Subcutaneous abdominal adipose tissue (tissue), 5 donors: ENCODE data around the gene RNF150.
"Not testable (repeated sequence)": the region's sequence is repeated elsewhere in the genome, so short reads cannot be mapped to it uniquely, and the experiment has no call there.

Experiments
- H3K27ac ChIP-seq: one replicate; pipeline ENCODE4 v1.7.0; 2013; ENCODE audit warnings: low read depth, mild to moderate bottlenecking, inconsistent platforms, low read length, moderate library complexity
- H3K27me3 ChIP-seq, 5 donors: one replicate each; pipeline ENCODE4 v1.7.0; 2013; ENCODE audit warnings: low read length in 5 of 5, inconsistent platforms in 1 of 5; ENCODE audit not compliant: control insufficient read depth in 5 of 5, insufficient read depth in 4 of 5
- H3K36me3 ChIP-seq, 5 donors: one replicate each; pipeline ENCODE4 v1.7.0; 2013; ENCODE audit warnings: low read length in 5 of 5; ENCODE audit not compliant: control insufficient read depth in 5 of 5, insufficient read depth in 5 of 5
- H3K4me1 ChIP-seq, 5 donors: one replicate each; pipeline ENCODE4 v1.7.0; 2013; ENCODE audit warnings: low read length in 5 of 5, mild to moderate bottlenecking in 3 of 5, moderate library complexity in 1 of 5; ENCODE audit not compliant: control insufficient read depth in 5 of 5, insufficient read depth in 5 of 5
- H3K4me3 ChIP-seq, 5 donors: one replicate each; pipeline ENCODE4 v1.7.0; 2013; ENCODE audit warnings: low read length in 5 of 5, low read depth in 1 of 5
- H3K9ac ChIP-seq, 5 donors: one replicate each; pipeline ENCODE4 v1.7.0; 2013; ENCODE audit warnings: low read length in 5 of 5, mild to moderate bottlenecking in 4 of 5, moderate library complexity in 3 of 5
- H3K9me3 ChIP-seq, 5 donors: one replicate each; pipeline ENCODE4 v1.7.0; 2013; ENCODE audit warnings: low read length in 5 of 5; ENCODE audit not compliant: control insufficient read depth in 5 of 5
- donor health status: healthy.
- donor health status: healthy.
- donor health status: healthy.
- donor health status: healthy.
- donor health status: healthy.

RNF150 gene

DNA sequence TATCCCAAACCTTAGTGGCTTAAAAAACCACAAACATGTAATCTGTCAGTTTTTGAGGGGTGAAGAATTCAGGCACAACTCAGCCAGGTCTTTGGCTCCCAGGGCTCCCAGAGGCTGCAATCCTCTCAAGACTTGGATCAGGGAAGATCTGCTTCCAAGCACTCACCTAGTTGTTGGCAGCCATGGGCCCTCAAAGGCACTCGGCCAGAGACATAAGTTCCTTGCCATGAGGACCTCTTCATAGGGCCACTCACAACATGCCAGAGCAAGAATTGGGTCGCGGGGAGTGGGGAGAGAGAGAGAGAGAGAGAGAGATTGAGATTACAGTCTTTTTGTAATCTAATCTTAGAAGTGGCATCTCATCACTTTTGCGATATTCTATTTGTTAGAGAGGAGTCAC is 300.0 kb downstream of the RNF150 start:
- no peaks in the 10 kb centered on the region for H3K36me3 ChIP-seq
- H3K9me3 ChIP-seq, result no peaks in the 10 kb centered on the region
- no peak overlapping the region for H3K4me3 ChIP-seq
- no peak overlapping the region for H3K9ac ChIP-seq
- peaks cover 0 to 8% (median 0%) of the 10 kb centered on the region in 5 donors for H3K4me1 ChIP-seq
- no peak overlapping the region for H3K27ac ChIP-seq
- no peaks in the 10 kb centered on the region for H3K27me3 ChIP-seq

DNA sequence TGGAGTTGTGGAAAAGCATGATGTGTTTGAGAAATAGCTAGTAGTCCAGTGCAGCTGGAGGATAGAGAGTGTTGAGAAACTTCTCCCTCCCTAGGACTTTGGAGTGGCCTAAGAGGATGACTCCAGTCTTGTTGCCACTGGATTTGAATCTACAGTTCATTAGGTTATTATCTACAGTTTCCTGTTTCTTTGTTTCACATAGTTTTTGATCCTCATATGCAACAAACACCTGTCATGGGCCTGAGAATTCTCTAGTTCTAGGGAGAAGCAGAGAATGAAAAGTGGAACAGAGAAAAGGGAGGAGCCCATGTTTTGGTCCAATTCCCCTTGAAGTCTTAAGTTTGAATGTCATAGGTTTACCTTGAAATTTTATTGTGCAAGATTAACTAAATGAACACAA is 303.4 kb downstream of the RNF150 start:
- H3K9ac ChIP-seq, result no peak overlapping the region
- H3K27me3 ChIP-seq, result no peaks in the 10 kb centered on the region
- H3K27ac ChIP-seq, result no peak overlapping the region
- H3K4me3 ChIP-seq, result no peak overlapping the region
- H3K4me1 ChIP-seq, result peaks cover 0 to 2% (median 0%) of the 10 kb centered on the region in 5 donors
- H3K9me3 ChIP-seq, result no peaks in the 10 kb centered on the region
- H3K36me3 ChIP-seq, result no peaks in the 10 kb centered on the region

DNA sequence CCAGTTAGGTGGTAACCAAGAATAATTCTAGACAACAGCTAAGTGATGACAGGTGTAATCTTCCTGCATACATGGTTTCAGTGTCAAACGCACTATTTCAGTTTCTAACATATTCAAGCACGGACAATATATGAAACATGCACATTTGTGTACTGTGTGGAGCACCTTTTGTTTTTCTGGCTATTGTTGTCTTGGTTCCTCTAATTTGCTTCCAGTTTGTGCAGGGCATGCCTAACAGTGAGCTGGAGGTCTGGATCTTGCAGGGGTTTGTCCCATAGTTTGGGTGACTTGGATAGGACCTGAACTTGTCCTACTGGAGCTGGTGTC is 306.6 kb downstream of the RNF150 start:
- Histone ChIP-seq H3K9ac (no peak overlapping the region), H3K4me3 (no peak overlapping the region), H3K36me3 (no peaks in the 10 kb centered on the region), H3K27ac (no peak overlapping the region), H3K9me3 (no peaks in the 10 kb centered on the region), H3K4me1 (no peaks in the 10 kb centered on the region), H3K27me3 (no peaks in the 10 kb centered on the region)

DNA sequence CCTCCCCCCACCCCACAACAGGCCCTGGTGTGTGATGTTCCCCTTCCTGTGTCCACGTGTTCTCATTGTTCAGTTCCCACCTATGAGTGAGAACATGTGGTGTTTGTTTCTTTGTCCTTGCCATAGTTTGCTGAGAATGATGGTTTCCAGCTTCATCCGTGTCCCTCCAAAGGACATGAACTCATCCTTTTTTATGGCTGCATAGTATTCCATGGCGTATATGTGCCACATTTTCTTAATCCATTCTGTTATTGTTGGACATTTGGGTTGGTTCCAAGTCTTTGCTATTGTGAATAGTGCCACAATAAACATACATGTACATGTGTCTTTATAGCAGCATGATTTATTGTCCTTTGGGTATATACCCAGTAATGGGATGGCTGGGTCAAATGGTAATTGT is 312.7 kb downstream of the RNF150 start:
- not testable (repeated sequence) for H3K9ac ChIP-seq, H3K27ac ChIP-seq, H3K27me3 ChIP-seq, H3K36me3 ChIP-seq, H3K4me1 ChIP-seq, H3K4me3 ChIP-seq, H3K9me3 ChIP-seq

DNA sequence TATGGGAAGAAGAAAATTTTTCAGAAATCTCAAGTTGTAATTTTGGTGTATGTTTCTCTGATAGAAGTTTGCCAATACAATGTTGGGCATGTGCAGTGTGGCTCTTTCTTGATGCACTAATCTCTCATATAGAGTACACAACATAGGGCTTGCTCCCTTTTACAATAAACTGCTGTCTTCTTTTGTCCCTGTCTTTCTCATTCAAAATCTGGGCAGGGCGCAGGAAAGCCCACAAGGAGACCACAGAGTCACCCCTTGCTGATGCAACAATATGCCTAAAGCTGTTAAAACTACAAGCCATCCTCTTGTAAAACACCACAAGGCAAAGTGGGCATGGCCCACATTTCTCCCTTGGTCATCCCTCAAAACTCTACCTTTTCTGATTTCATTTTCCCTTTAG is 313.7 kb downstream of the RNF150 start:
- H3K9ac ChIP-seq, result no peak overlapping the region
- H3K4me1 ChIP-seq, result no peaks in the 10 kb centered on the region
- no peaks in the 10 kb centered on the region for H3K27me3 ChIP-seq
- no peak overlapping the region for H3K27ac ChIP-seq
- H3K36me3 ChIP-seq, result no peaks in the 10 kb centered on the region
- no peaks in the 10 kb centered on the region for H3K9me3 ChIP-seq
- no peak overlapping the region for H3K4me3 ChIP-seq

DNA sequence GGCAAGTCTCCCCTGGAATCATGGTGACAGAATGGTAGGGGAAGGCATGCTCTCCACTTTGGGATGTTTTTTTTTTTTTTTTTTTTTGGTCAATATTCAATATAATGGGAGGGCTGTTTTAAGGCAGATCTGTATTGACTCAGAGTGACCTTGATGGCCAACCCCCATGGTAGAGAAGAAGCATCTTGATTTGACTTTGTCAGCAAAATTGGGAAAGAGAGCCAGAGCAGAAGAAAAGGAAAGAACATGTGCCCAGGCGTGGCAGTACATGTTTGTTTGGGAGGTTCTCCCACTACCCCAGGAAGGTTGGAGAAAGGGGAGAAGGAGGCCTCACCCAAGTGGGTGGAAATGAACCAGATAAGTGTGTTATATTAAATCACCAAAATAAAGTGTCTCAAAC is 314.8 kb downstream of the RNF150 start:
- Histone ChIP-seq H3K36me3 (no peaks in the 10 kb centered on the region), H3K9ac (no peak overlapping the region), H3K27me3 (no peaks in the 10 kb centered on the region), H3K4me3 (no peak overlapping the region), H3K4me1 (no peaks in the 10 kb centered on the region), H3K9me3 (no peaks in the 10 kb centered on the region), H3K27ac (no peak overlapping the region)

DNA sequence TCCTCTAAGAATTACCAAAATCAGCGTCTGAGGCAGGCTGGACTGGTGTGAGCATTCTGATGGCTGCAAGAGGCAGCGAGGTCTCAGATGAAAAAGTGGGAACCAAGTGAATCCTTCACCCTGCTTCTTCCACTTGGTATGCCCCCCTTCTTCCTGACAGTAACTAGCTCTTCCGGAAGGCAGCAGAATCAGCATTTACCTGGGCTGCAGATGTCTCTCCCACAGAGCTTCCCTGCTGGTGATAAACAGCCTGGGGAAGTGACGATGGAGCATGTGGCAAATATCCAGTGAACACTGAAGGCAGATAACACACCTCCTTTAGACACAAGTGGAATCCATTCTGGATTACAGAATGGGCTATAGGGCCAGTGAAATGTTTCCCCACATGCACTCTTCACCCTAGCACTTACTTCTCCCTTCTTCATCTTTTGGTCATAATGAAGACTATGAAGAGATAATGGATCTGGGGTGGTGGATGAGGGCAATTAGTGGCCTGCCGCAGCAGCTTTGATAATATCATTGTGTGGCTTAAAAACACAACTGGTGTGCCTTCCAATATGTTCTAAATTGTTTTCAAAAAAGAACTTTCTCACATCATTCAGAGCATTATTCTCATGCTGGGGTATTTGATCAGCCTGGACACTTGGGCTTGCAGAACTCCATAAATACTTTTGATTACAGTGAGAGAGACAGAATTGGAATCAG is 316.3 kb downstream of the RNF150 start:
- no peaks in the 10 kb centered on the region for H3K36me3 ChIP-seq
- peaks cover 0 to 4% (median 0%) of the 10 kb centered on the region in 5 donors for H3K27me3 ChIP-seq
- no peak overlapping the region for H3K9ac ChIP-seq
- no peak overlapping the region for H3K27ac ChIP-seq
- H3K9me3 ChIP-seq, result no peaks in the 10 kb centered on the region
- H3K4me1 ChIP-seq, result no peaks in the 10 kb centered on the region
- H3K4me3 ChIP-seq, result no peak overlapping the region

DNA sequence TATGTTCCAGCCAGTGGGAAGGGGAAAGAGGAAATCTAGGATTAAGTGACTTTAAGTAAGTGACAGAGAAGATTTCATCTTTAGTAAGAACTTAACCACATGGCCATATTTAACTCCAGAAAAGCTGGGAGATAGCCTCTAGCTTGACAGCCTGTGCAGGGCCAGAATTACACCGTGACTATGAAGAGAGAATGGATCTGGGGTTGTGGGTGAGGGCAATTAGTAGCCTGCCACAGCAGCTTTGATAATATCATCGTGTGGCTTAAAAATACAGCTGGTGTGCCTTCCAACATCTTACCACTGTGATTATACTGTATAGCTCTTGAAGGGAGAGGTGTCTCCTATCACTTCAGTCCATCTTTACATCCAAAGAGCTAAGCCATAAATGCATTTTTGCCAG is 319.5 kb downstream of the RNF150 start:
- no peak overlapping the region for H3K9ac ChIP-seq
- H3K27ac ChIP-seq, result no peak overlapping the region
- H3K4me3 ChIP-seq, result no peak overlapping the region
- H3K27me3 ChIP-seq, result peaks cover 0 to 5% (median 0%) of the 10 kb centered on the region in 5 donors
- H3K4me1 ChIP-seq, result peaks cover 0 to 13% (median 4%) of the 10 kb centered on the region in 5 donors
- no peaks in the 10 kb centered on the region for H3K9me3 ChIP-seq
- H3K36me3 ChIP-seq, result no peaks in the 10 kb centered on the region

DNA sequence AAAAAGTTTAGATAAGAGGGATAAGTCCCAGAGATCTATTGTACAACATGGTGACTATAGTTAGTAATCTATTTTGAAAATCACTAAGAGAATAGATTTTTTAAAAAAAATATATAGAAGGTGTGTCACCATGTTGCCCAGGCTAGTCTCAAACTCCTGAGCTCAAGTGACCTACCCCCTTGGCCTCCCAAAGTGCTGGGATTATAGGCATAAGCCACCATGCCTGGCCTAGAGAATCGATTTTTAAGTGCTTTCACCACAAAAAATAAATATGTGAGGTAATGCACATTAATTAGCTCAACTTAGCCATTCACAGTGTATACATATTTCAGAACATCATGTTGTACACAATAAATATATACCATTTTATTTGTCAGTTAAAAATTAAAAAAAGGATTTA is 320.4 kb downstream of the RNF150 start:
- Histone ChIP-seq H3K4me3 (no peak overlapping the region), H3K9me3 (no peaks in the 10 kb centered on the region), H3K27me3 (peaks cover 0 to 5% (median 0%) of the 10 kb centered on the region in 5 donors), H3K9ac (no peak overlapping the region), H3K36me3 (no peaks in the 10 kb centered on the region), H3K4me1 (peaks cover 0 to 18% (median 4%) of the 10 kb centered on the region in 5 donors), H3K27ac (no peak overlapping the region)

DNA sequence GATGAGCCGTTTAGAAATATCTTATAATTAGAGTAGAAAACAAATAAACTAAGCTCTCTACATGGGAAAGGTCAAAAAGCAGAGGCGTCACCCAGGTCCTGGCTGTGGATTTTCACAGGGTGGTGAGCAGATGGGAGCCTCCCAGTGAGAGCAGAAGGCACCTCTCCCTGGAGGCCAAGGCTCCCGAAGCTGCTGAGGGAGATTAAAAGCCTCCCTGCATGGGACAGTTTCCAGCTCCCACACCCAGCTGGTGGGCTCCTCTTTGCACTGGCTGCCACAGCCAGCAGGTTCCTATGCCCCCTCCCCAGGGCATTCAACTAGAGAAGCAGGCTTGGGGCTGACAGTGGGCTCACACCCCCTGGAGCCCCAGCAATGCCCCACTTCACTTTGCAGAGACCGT is 321.8 kb downstream of the RNF150 start:
- Histone ChIP-seq H3K36me3 (no peaks in the 10 kb centered on the region), H3K9ac (no peak overlapping the region)

More for the DNA sequence above, 321.8 kb downstream of the RNF150 start:
- peaks cover 0 to 23% (median 7%) of the 10 kb centered on the region in 5 donors for H3K4me1 ChIP-seq
- H3K9me3 ChIP-seq, result no peaks in the 10 kb centered on the region
- no peak overlapping the region for H3K4me3 ChIP-seq
- no peak overlapping the region for H3K27ac ChIP-seq
- peaks cover 0 to 5% (median 0%) of the 10 kb centered on the region in 5 donors for H3K27me3 ChIP-seq
